ENCODE results near the gene DYNLRB1. TPM values are rescaled to one million over a fixed set of nuclear protein-coding genes. Genes with fewer than 3 reads are reported as not detected.

The DYNLRB1 gene
- total and polyA plus RNA-seq, 2 of the 13 experiments (the other 11 are each of a cell fraction or from before 2014, with no cell fraction given) = 140 to 244 TPM

DNA sequence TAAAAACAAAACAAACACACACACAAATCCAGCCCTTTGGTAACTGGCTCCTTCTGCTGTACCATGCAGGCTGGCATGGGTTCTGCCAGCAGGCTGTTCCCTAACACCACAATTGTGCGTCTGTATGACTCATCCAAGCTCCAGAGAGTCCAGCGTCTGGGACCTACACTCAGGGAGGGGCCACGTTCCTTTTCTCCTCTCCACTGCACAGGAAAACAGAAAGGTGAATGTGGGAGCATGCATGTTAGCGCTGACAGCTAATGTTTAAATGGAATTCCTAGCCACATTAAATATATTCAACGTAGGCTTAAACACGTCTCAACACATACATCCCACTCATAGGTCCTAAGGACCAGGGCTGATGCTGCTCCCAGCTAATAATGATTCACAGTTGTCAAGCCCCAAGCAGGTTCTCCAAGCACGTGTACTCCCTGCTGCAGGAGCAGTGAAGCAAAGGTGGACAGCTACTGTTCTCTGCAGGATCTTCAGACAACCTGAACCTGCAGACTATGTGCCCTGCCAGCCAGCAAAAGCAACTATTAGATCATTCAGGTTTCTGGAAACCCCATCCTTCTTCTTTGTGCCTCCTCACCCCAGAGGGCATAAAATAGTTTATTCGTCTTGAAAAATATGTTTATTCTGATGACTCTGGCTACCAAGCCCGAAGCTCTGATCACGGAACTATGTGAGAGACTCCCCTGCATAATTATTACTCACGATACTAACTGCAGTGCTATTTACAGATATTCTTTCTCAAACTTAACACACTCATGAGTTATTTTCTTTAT is 63.2 kb downstream of the DYNLRB1 start (continued):
- TF ChIP-seq PRDM4 (CRISPR knock-in tag; IDR thresholded peaks at IDR 0.05; ENCODE audit: borderline replicate concordance) (no peak), SRSF9 (IDR thresholded peaks at IDR 0.05; ENCODE audit: borderline replicate concordance, insufficient read depth, low read depth, low read length, poor library complexity, severe bottlenecking) (no peak), ZNF558 (CRISPR knock-in tag; IDR thresholded peaks at IDR 0.05; ENCODE audit: borderline replicate concordance) (no peak), ZNF180 (CRISPR knock-in tag; IDR thresholded peaks at IDR 0.05; ENCODE audit: borderline replicate concordance, low read depth) (no peak), ZNF333 (CRISPR knock-in tag; IDR thresholded peaks at IDR 0.05; ENCODE audit: borderline replicate concordance) (no peak), NFYC (CRISPR knock-in tag; IDR thresholded peaks at IDR 0.05) (no peak), CREB3 (CRISPR knock-in tag; IDR thresholded peaks at IDR 0.05) (no peak), ZNF24 (IDR thresholded peaks at IDR 0.05) (no peak)
- TF ChIP-seq, protein P1, sequence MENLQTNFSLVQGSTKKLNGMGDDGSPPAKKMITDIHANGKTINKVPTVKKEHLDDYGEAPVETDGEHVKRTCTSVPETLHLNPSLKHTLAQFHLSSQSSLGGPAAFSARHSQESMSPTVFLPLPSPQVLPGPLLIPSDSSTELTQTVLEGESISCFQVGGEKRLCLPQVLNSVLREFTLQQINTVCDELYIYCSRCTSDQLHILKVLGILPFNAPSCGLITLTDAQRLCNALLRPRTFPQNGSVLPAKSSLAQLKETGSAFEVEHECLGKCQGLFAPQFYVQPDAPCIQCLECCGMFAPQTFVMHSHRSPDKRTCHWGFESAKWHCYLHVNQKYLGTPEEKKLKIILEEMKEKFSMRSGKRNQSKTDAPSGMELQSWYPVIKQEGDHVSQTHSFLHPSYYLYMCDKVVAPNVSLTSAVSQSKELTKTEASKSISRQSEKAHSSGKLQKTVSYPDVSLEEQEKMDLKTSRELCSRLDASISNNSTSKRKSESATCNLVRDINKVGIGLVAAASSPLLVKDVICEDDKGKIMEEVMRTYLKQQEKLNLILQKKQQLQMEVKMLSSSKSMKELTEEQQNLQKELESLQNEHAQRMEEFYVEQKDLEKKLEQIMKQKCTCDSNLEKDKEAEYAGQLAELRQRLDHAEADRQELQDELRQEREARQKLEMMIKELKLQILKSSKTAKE (CRISPR knock-in tag; IDR thresholded peaks at IDR 0.05; ENCODE audit: borderline replicate concordance) = no peak
- TF ChIP-seq, protein P2, sequence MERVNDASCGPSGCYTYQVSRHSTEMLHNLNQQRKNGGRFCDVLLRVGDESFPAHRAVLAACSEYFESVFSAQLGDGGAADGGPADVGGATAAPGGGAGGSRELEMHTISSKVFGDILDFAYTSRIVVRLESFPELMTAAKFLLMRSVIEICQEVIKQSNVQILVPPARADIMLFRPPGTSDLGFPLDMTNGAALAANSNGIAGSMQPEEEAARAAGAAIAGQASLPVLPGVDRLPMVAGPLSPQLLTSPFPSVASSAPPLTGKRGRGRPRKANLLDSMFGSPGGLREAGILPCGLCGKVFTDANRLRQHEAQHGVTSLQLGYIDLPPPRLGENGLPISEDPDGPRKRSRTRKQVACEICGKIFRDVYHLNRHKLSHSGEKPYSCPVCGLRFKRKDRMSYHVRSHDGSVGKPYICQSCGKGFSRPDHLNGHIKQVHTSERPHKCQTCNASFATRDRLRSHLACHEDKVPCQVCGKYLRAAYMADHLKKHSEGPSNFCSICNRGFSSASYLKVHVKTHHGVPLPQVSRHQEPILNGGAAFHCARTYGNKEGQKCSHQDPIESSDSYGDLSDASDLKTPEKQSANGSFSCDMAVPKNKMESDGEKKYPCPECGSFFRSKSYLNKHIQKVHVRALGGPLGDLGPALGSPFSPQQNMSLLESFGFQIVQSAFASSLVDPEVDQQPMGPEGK (CRISPR knock-in tag; IDR thresholded peaks at IDR 0.05) = peak; percentile 54; the same call in 1 of the 2 replicates
- TF ChIP-seq, protein P3, sequence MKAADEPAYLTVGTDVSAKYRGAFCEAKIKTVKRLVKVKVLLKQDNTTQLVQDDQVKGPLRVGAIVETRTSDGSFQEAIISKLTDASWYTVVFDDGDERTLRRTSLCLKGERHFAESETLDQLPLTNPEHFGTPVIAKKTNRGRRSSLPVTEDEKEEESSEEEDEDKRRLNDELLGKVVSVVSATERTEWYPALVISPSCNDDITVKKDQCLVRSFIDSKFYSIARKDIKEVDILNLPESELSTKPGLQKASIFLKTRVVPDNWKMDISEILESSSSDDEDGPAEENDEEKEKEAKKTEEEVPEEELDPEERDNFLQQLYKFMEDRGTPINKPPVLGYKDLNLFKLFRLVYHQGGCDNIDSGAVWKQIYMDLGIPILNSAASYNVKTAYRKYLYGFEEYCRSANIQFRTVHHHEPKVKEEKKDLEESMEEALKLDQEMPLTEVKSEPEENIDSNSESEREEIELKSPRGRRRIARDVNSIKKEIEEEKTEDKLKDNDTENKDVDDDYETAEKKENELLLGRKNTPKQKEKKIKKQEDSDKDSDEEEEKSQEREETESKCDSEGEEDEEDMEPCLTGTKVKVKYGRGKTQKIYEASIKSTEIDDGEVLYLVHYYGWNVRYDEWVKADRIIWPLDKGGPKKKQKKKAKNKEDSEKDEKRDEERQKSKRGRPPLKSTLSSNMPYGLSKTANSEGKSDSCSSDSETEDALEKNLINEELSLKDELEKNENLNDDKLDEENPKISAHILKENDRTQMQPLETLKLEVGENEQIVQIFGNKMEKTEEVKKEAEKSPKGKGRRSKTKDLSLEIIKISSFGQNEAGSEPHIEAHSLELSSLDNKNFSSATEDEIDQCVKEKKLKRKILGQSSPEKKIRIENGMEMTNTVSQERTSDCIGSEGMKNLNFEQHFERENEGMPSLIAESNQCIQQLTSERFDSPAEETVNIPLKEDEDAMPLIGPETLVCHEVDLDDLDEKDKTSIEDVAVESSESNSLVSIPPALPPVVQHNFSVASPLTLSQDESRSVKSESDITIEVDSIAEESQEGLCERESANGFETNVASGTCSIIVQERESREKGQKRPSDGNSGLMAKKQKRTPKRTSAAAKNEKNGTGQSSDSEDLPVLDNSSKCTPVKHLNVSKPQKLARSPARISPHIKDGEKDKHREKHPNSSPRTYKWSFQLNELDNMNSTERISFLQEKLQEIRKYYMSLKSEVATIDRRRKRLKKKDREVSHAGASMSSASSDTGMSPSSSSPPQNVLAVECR (CRISPR knock-in tag; IDR thresholded peaks at IDR 0.05; ENCODE audit: borderline replicate concordance) = no peak

Data from HepG2 (cell line).